Breast epithelium (tissue), 4 donors: ENCODE results near the gene LHFPL3. TPM values are rescaled to one million over a fixed set of nuclear protein-coding genes. Genes with fewer than 3 reads are reported as not detected.

Source experiments
- DNase-seq, 2 donors: peaks; one replicate each; pipeline ENCODE4 v3.0.0-alpha.2; 2019; ENCODE audit warnings: low spot score in 2 of 2
- H3K27ac ChIP-seq, 2 donors: fragments of 200-600 bp; sonication (generic) in 1 of 2; one replicate each; pipeline ENCODE4 v1.5.1; 2016 to 2019; ENCODE audit warnings: mild to moderate bottlenecking in 1 of 2
- H3K27me3 ChIP-seq, 2 donors: fragments of 200-600 bp; sonication (generic) in 1 of 2; one replicate each; pipeline versions ENCODE4 v1.5.1 to v1.6.0; 2017 to 2019; ENCODE audit warnings: control low read depth in 1 of 2, mild to moderate bottlenecking in 1 of 2
- H3K36me3 ChIP-seq: fragments of 200-600 bp; one replicate; pipeline ENCODE4 v1.5.1; 2019
- H3K4me1 ChIP-seq, 2 donors: fragments of 200-600 bp; sonication (generic); one replicate each; pipeline ENCODE4 v1.5.1; 2016 to 2019; ENCODE audit warnings: control low read depth in 1 of 2
- H3K4me3 ChIP-seq, 3 donors: fragments of 200-600 bp; sonication (generic); 1 replicate in 2 of 3; 2 replicates in 1 of 3; pipeline ENCODE4 v1.5.1; 2016 to 2019; ENCODE audit warnings: mild to moderate bottlenecking in 3 of 3, moderate library complexity in 2 of 3
- H3K9me3 ChIP-seq, 2 donors: fragments of 200-600 bp; sonication (generic) in 1 of 2; one replicate each; pipeline ENCODE4 v1.5.1; 2016 to 2019; ENCODE audit warnings: control low read depth in 1 of 2
- POLR2A ChIP-seq: fragments of 450-650 bp; IDR thresholded peaks from one replicate; pipeline ENCODE4 v1.6.1; 2016; ENCODE audit warnings: antibody characterized with exemption, mild to moderate bottlenecking, moderate library complexity
- POLR2AphosphoS5 ChIP-seq, 3 donors: sonication (generic); formaldehyde crosslinking; IDR thresholded peaks; one replicate each; pipeline ENCODE4 v1.6.1; 2017; ENCODE audit warnings: antibody characterized with exemption in 3 of 3
- intact Hi-C: fragments of 100-400 bp; cut with DNase I; formaldehyde crosslinking; loops from one replicate; pipeline ENCODE4 v1.15.1; 2023; ENCODE audit warnings: low total_unique reads
- total RNA-seq, 3 donors: library from RNA; depleted of rRNA; stranded (reverse); fragments of >200 nt; gene quantifications; one replicate each; pipeline ENCODE4 v1.1.0, GENCODE V29; 2016
- TF ChIP-seq, protein P1 (sequence below), 3 donors: fragments of 450-650 bp; IDR thresholded peaks; one replicate each; pipeline ENCODE4 v1.5.1; 2016 to 2017; ENCODE audit warnings: antibody characterized with exemption in 3 of 3, mild to moderate bottlenecking in 3 of 3, moderate library complexity in 3 of 3

Gene LHFPL3
- total RNA-seq, 3 donors from 2014 or later: not detected

DNA sequence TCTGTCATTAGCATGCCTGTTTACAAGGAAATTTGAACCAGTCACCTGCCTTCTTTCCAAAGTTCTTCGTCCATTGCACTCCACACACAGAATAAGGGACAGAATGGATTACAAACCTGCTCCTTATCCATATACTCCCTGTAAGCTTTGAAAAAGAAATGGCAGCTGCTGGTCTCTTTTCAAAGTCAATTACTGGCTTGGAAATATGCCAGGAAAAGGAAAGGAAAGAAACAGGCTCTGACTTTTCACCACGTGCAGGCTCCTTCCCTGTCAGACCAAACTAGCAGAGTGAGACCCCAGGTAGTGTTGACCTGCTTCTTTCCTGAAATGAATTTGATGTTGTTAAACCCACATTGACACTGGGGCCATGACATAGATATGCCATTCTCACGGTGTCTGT, 84.5 kb downstream of the LHFPL3 start:
- H3K27ac ChIP-seq: no peak overlapping the region
- TF ChIP-seq, protein P1, sequence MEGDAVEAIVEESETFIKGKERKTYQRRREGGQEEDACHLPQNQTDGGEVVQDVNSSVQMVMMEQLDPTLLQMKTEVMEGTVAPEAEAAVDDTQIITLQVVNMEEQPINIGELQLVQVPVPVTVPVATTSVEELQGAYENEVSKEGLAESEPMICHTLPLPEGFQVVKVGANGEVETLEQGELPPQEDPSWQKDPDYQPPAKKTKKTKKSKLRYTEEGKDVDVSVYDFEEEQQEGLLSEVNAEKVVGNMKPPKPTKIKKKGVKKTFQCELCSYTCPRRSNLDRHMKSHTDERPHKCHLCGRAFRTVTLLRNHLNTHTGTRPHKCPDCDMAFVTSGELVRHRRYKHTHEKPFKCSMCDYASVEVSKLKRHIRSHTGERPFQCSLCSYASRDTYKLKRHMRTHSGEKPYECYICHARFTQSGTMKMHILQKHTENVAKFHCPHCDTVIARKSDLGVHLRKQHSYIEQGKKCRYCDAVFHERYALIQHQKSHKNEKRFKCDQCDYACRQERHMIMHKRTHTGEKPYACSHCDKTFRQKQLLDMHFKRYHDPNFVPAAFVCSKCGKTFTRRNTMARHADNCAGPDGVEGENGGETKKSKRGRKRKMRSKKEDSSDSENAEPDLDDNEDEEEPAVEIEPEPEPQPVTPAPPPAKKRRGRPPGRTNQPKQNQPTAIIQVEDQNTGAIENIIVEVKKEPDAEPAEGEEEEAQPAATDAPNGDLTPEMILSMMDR (IDR thresholded peaks at IDR 0.05): no peak
- TF ChIP-seq POLR2A: no peak
- TF ChIP-seq POLR2AphosphoS5 (IDR thresholded peaks at IDR 0.05): no peak
- no peaks in the 10 kb centered on the region for H3K27me3 ChIP-seq
- no peaks in the 10 kb centered on the region for H3K36me3 ChIP-seq
- no peaks in the 10 kb centered on the region for H3K4me1 ChIP-seq
- H3K4me3 ChIP-seq: no peak overlapping the region
- DNase-seq: no peak
- intact Hi-C loops: no loop called here
- H3K9me3 ChIP-seq: no peaks in the 10 kb centered on the region

DNA sequence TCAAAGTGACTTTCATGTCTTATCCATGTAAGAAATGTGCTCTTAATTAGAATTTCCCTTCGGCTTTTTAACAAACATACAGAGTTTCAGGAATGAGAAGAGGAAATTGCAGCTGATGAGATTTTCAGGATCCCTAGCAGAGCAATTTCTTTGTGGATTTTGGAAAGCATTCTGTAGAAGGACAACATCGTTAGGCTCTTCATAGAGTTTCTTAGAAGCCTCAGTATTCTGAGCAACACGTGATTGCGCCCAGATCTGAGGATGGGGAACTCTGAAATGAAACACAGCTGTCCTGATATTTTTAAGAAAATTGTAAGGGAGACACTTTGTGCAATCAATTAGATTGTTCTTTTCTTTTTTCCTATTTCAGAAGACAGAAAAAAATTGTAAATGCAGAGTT, 85.8 kb downstream of the LHFPL3 start:
- DNase-seq: no peak
- no peaks in the 10 kb centered on the region for H3K36me3 ChIP-seq
- H3K4me1 ChIP-seq: no peaks in the 10 kb centered on the region
- H3K9me3 ChIP-seq: no peaks in the 10 kb centered on the region
- no peaks in the 10 kb centered on the region for H3K27me3 ChIP-seq
- TF ChIP-seq, protein P1 (IDR thresholded peaks at IDR 0.05): no peak
- no peak overlapping the region for H3K27ac ChIP-seq
- H3K4me3 ChIP-seq: no peak overlapping the region
- intact Hi-C loops: no loop called here

DNA sequence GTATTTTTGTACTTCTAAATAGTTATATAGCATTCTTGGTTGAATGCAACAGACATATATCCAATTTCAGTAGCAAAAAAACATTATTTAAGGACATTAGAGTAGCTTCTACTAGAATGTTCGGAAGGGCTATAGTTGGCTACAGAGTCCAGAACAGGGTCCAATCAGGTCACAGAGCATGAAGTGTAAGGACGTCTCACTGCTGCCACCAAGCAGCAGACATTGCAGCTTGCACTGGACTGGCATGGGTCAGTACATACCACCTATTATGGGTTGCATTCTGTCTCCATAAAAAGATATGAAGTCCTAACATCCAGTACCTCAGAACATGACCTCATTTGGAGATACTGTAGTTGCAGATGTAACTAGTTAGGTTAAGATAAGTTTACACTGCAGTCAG, 87.3 kb downstream of the LHFPL3 start:
- intact Hi-C loops: loop anchor here (5.0 kb wide), 1 partner anchor 178 kb away; no protein-coding TSS in a partner anchor
- H3K27ac ChIP-seq: no peak overlapping the region
- no peak overlapping the region for H3K4me3 ChIP-seq
- no peaks in the 10 kb centered on the region for H3K27me3 ChIP-seq
- no peaks in the 10 kb centered on the region for H3K9me3 ChIP-seq
- H3K36me3 ChIP-seq: no peaks in the 10 kb centered on the region
- H3K4me1 ChIP-seq: no peaks in the 10 kb centered on the region
- TF ChIP-seq POLR2AphosphoS5 (IDR thresholded peaks at IDR 0.05) (no peak), POLR2A (no peak)
- TF ChIP-seq, protein P1 (IDR thresholded peaks at IDR 0.05): no peak
- DNase-seq: no peak

DNA sequence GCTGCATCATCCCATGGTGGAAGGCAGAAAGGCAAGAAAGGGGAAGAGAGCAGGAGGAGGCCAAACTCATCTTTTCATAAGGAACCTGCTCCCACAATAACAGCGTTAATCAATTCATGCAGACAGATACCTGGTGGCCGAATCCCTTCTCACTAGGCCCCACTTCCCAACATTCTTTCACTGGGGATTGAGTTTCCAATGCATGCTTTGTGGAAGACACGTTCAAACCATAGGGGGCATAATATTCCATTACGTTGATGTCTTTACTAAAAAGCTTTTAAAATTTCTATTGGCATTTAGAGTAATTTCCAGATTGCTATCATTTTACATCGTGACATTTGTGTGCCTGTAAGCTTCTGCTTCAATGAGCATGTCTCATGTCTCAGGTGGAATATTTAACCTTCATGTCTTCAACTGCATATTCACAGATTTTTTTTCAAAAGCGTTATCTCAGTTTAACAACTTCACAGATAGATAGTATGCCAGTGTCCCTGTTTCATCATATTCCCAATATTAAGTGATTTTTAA, 88.5 kb downstream of the LHFPL3 start:
- no peaks in the 10 kb centered on the region for H3K27me3 ChIP-seq
- TF ChIP-seq POLR2AphosphoS5 (IDR thresholded peaks at IDR 0.05) (no peak), POLR2A (no peak)
- TF ChIP-seq, protein P1 (IDR thresholded peaks at IDR 0.05): no peak
- no peak overlapping the region for H3K4me3 ChIP-seq
- H3K36me3 ChIP-seq: no peaks in the 10 kb centered on the region
- no peaks in the 10 kb centered on the region for H3K9me3 ChIP-seq
- no peak overlapping the region for H3K27ac ChIP-seq
- no peak for DNase-seq
- H3K4me1 ChIP-seq: no peaks in the 10 kb centered on the region
- intact Hi-C loops: loop anchor here (5.0 kb wide), 1 partner anchor 180 kb away; no protein-coding TSS in a partner anchor

DNA sequence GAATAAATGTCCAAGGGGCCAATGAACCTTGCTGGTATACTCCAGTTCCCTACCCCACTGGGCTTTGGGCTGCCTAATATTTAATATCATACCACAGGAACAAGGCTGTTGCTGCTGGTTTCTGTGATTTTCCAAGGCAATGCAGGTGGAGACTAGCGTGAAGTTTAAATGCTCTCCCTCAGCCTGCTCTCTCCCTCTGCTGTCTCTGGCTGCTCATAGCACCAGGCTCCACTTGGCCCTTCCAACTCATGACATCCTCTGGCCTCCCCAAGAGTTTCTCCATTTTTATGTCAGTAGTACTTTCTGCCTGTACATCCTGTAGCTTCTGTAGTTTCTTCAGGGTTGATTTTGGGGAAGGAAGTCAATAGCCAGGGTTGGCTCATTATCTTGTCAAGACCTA, 103.5 kb downstream of the LHFPL3 start:
- Histone ChIP-seq H3K9me3 (no peaks in the 10 kb centered on the region), H3K4me3 (no peak overlapping the region), H3K27ac (no peak overlapping the region), H3K4me1 (no peaks in the 10 kb centered on the region), H3K36me3 (no peaks in the 10 kb centered on the region), H3K27me3 (no peaks in the 10 kb centered on the region)
- no peak for TF ChIP-seq POLR2AphosphoS5 (IDR thresholded peaks at IDR 0.05)
- TF ChIP-seq POLR2A: no peak
- TF ChIP-seq, protein P1 (IDR thresholded peaks at IDR 0.05): no peak
- intact Hi-C loops: no loop called here
- DNase-seq: no peak
